PFSK-1 (cell line): ENCODE data around the gene STX18.

Experiments
- FOXP2 ChIP-seq: optimal IDR thresholded peaks from 2 replicates; pipeline ENCODE3; 2011; ENCODE audit warnings: borderline replicate concordance, control low read depth, inconsistent platforms; ENCODE audit not compliant: insufficient read depth; ENCODE audit errors: extremely low read length, extremely low read depth
- POLR2AphosphoS5 ChIP-seq: IDR thresholded peaks from 2 replicates; pipeline ENCODE4 v1.6.1; 2012; ENCODE audit warnings: low read depth, mild to moderate bottlenecking, control low read depth, low read length, moderate library complexity
- SIN3A ChIP-seq: IDR thresholded peaks from 2 replicates; pipeline ENCODE4 v1.6.1; 2012; ENCODE audit warnings: mild to moderate bottlenecking, low read length, moderate library complexity, borderline replicate concordance; ENCODE audit not compliant: insufficient read depth
- TAF1 ChIP-seq: IDR thresholded peaks from 2 replicates; pipeline ENCODE4 v1.6.1; 2012; ENCODE audit warnings: low read length, control low read depth, borderline replicate concordance; ENCODE audit not compliant: insufficient read depth
- TF ChIP-seq, protein P1 (sequence below), 2 experiments: IDR thresholded peaks; 2 replicates each; pipeline versions ENCODE4 v1.6.1 to v1.8.0; 2011 to 2012; ENCODE audit warnings: low read depth in 2 of 2, low read length in 2 of 2, control low read depth in 1 of 2, inconsistent platforms in 1 of 2, mild to moderate bottlenecking in 1 of 2, moderate library complexity in 1 of 2; ENCODE audit not compliant: insufficient read depth in 1 of 2

Gene STX18

DNA sequence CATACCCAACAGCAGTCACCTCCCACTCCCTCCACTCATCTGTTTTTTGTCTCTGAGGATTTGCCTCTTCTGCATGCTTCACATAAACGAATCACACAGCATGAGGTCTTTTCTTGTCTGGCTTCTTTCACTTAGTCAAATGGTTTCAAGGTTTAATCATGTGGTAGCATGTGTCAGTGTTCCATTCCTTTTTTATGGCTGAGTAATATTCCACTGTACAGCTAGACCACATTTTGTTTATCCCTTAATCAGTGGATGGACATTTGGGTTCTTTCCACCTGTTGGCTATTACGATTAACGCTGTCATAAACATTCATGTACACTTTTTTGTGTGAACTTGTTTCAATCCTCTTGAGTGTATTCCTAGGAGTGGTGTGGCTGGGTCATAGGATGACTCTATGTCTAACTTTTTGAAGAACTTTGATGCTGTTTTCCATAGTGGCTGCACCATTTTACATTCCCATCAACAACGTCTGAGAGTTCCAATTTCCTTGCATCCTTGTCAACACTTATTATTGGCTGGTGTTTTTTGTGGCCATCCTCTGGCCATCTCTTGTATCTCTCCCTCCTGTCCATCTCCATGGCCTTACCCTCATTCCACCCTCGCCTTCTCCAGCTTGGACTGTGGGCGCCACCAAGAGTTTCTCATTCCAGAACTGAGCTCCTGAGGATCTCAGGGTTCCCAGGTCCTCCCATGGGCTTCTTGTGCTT is 167.3 kb downstream of the STX18 start:
- no peak for TF ChIP-seq FOXP2
- TF ChIP-seq SIN3A, result no peak
- TF ChIP-seq TAF1, result no peak
- no peak for TF ChIP-seq POLR2AphosphoS5
- TF ChIP-seq, protein P1, sequence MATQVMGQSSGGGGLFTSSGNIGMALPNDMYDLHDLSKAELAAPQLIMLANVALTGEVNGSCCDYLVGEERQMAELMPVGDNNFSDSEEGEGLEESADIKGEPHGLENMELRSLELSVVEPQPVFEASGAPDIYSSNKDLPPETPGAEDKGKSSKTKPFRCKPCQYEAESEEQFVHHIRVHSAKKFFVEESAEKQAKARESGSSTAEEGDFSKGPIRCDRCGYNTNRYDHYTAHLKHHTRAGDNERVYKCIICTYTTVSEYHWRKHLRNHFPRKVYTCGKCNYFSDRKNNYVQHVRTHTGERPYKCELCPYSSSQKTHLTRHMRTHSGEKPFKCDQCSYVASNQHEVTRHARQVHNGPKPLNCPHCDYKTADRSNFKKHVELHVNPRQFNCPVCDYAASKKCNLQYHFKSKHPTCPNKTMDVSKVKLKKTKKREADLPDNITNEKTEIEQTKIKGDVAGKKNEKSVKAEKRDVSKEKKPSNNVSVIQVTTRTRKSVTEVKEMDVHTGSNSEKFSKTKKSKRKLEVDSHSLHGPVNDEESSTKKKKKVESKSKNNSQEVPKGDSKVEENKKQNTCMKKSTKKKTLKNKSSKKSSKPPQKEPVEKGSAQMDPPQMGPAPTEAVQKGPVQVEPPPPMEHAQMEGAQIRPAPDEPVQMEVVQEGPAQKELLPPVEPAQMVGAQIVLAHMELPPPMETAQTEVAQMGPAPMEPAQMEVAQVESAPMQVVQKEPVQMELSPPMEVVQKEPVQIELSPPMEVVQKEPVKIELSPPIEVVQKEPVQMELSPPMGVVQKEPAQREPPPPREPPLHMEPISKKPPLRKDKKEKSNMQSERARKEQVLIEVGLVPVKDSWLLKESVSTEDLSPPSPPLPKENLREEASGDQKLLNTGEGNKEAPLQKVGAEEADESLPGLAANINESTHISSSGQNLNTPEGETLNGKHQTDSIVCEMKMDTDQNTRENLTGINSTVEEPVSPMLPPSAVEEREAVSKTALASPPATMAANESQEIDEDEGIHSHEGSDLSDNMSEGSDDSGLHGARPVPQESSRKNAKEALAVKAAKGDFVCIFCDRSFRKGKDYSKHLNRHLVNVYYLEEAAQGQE (IDR thresholded peaks at IDR 0.05; ENCODE audit: insufficient read depth in 1 of 2, low read depth in 2 of 2, low read length in 2 of 2), result no peak
